NCI-H526 (cell line): Measurements from ENCODE around the gene RBM7.

Experiments used
- DNase-seq, 2 experiments: peaks; one replicate each; lab custom pipeline; 2025; lab: John Stamatoyannopoulos, UW

RBM7 gene

DNA sequence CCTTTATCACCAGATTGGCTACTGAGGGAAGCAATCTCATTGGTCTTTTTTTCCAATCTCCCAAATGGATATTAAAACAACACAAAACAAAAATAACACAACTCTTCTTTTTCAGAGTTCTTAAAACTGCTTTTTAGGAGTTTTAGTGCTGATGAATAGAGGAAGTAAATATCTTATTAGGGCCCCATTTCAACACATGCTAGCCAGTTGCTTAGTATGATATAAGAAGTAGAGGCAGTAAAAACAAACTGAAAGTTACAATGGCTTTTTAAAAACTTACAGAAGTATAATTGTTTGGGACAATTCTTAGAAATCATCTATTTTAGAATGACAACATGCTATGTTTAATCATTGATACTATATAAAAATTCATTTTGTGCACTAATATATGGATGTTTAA is 3.5 kb upstream of the RBM7 start:
- no peak for DNase-seq

DNA sequence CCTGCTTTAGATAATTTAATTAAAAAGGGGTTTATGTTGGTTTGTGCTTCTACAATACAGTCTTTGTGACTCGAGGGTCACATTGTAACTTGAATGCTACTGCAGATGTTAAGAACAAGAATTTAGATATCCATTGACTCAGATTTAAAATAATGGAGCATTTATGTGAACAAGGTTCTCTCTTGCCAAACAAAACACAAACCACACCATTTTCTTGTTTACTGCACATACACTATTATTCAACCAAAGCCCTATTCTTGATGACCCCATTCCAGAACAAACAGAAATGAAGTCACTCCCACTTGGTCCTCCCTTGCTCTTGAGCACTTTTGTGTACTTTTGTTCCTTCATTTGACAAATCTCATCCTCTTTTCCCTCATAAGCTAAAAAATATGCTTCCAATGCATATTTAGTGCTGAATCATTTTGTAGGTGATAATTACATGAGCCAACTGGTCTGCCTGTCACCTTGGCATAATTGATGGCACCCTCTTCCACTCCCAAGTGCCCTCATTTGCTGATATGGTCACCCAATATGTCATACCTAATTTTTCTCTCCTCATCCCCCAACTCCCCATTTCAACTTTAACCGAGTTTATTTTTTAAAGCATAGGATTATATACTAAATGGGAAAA is 3.0 kb upstream of the RBM7 start:
- DNase-seq, result no peak

DNA sequence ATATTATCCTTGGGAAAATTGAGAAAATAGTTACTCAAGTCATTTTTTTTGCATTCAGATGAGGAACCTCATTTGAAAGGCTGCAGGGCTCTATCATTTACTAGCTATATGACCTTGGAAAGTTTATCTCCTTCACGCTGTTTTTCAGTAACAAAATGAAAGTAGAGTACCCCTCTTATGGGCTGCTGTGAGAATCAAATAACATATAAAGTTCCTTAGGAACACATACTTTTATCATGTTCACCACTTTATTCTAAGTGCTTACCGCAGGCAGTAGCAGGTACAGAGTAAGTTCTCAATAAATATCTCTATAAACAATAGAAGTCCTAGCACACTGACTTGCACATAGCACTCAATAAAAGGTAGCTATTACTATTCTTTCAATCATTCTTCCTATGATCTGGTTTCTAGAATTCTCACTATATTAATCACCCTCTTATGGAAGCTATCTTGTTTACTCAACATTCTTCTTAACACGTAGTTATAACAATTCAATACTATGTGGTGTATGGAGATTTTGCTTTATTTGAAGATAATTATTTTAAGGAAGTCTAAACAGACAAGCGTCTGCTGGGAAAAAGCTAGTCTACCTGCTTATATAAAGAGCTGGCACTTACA is 2.1 kb upstream of the RBM7 start:
- no peak for DNase-seq

DNA sequence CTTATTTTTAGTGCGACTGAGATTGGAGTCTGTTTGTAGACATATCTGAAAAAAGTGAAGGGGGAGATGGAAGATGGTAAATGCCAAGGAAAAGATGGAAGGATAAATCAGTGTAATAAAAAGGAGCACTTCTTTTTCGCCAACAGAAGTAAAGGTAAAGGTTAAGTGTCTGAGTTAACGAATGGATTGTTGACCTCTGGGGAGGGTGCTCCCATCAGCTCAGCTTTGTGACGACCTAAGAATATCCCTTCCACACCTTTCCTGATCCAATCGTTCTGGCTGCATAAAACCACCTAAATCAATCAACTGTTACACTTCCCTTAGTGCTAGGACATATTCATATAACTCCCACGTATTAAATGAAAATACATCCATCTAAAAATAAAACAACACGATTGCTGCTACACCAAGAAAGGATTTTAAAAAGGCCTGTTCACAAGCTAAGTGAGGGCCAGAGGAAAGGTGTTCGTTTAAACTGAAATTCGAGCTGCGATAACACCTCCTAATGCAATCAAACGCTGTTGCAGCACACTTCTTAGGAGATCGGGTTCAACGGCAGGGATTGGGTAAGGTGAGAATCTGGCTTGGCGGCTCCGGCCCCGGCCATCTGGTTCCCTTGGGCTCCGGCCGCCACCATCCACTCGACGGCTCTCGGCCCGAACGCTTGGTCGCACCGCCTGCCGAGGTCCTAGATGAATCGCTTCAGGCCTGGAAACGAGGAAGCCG is 813 bp upstream of the RBM7 start:
- peak in 1 of 2 experiments; percentile 94 for DNase-seq

DNA sequence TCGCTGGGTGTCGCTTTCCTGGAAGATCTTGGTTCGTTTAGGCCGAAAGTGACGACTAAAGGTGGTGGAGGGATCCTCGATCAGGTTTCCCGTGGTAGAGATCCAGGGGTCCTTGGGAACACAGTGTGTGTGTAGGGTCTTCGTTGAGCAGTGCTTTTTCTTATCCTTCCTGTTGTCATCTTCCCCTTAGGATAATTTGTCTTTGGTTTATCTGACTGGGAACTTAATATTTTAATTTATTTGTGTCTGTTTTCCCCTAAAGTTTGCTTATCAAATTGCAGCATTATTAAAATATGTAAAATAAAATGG is 403 bp downstream of the RBM7 start:
- DNase-seq, result no peak

DNA sequence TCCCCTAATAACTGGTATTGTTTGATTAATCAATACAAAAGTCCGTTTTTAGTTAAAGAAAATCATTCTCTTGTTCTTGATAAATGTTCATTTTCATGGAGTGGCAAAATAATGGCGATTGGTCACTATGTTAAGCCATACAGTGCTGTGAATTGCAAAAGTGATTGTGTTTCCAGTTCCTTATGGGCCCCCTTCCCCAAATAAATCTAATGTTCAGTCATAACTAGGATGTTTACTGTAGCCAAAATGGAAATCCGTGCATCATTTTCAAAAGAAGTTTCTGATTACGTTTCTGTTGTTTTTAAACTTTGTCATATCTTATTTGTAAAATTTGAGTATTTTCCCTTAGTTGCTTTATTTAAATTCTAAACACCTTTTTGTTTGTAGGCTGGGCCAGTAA is 845 bp downstream of the RBM7 start:
- peak in 1 of 2 experiments; percentile 23 for DNase-seq

DNA sequence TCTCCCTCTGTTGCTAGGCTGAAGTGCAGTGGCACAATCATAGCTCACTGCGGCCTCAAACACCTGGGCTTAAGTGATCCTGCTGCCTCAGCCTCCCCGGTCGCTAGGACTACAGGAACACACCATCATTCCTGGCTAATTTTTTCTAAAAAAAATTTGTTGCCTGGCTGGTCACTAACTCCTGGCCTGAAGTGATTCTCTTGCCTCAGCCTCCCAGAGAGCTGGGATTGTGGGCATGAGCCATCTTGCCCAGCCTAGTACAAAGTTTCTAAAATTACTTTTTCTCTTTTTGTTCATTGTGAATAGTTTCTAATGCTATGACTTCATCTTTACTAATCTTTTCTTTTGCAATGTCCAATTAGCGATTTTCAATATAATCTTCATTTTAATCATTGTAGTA is 12.5 kb downstream of the RBM7 start:
- DNase-seq, result no peak

DNA sequence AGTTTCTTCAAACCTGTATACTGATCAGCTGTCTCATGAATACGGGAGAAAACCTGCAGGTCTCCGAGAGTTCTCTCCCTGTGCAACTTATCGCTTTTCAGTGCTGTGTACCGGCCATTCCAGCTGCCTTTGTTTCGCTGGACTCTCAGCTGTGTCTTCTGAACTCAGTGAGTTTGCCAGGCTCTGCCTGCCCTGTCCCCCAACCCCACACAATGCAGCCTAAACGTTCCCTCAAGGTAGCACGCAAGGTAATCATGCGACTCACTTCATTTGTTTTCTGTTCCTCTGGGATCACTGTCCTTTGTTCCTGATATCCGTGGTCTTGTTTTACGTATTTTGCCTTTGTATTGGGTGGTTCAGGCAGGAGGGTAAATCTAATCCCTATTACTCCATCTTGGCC is 13.5 kb downstream of the RBM7 start:
- DNase-seq, result no peak

DNA sequence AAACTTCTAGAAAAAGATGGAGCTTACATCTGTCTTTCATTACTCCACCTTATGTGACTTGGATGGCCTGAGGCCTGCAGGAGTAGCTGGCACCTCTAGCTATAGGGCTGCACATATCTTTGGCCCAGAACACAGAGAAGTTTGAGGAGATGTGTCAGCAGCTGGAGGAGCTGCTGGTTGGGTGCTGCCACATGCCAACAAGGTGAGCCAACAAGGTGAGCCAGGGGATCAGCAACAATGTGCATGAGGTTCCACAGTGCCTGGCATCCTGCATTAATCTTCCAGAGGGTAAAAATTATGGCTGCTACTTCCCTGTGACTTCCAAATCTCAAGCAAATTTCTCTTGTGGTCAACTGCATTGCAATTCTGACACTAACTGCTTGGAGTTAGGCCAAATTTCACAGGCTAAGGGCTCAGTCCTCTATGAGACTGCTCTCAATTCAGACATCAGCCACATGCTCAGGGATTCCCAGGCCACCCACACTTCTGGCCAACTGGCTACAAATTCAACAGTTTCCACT is 16.0 kb downstream of the RBM7 start:
- no peak for DNase-seq

DNA sequence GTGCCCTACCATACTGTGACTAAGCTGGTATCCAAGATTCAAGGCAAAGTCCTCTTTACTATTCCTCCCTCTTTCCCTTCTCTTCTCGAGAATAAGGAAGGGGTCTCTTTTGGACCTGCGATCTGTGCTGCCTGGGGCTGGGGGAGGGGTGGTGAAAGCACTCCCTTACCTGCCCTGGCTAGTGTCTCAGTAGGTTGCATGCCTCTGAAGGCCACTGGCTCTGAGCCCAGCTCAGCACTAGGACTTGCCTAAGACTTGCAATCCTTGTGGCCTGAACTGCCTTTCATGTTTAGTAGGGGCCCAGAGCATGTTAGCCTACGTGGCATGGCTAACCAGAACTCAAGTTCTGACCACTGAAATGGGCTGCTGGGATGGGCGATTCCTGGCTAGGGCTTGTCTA is 25.8 kb downstream of the RBM7 start:
- no peak for DNase-seq

DNA sequence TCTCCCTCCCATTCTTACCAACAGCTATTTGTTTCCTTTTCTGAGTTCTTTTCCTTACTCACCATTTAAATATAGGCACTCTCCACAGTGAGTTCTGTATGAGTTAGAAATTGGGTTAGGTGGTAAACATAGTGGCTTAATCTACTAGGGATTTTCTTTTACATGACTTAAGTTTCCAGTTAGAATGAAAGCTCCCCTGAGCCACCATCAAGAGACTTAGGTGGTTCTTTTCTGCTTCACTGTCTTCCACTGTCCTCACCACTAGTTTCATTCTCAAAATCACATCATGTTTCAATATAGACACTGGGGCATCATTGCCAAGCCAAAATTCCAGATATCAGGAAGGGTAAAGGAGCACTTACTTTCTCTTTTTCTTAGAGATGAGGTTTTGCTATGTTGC is 29.8 kb downstream of the RBM7 start:
- no peak for DNase-seq

DNA sequence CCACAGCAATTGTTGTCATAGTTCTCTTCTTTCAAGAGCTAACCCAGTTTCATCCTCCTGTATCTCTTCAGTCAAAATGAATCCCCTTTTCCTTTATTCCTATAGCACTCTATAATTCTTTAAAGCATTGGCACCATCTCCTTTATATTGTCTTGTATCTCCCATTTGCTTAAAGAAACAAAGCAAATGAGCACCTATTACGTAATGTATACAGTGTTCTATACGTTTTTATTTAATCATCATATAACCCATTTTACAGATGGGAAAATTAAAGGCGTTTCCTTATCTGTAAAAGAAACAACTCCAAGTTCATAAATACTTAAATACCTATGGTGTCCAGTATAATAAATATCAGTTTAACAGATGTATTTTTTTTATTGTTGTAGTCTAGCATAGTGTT is 32.4 kb downstream of the RBM7 start:
- DNase-seq, result no peak

DNA sequence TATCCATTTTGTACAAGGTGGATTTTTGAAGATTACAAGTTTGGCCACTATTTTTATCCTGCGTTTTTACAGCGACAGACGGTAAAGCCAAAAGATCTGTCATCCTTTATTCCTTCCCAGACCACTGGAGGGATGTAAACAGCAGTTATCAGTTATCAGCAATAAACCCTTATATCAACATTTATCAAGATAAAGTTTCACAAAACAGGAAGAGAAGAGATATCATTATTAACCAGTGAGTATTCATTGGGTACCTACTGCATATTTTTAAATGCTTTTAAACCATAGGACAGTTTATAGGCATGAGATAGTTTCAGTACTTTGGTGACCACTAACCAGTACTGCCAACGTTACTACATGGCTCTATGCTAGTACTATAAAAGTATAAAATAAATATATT is 32.9 kb downstream of the RBM7 start:
- no peak for DNase-seq

DNA sequence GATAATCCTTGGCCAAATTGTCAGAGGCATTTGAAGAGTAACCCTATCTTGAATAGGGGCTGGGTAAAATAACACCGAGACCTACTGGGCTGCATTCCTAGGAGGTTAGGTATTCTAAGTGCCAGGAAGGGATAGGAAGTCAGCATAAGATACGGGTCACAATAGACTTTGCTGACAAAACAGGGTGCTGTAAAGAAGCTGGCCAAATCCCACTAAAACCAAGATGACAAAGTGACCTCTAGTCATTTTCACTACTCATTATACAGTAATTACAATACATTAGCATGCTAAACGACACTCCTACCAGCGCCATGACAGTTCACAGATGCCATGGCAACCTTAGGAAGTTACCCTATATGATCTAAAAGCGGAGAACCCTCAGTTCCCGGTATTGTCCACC is 37.8 kb downstream of the RBM7 start:
- no peak for DNase-seq

DNA sequence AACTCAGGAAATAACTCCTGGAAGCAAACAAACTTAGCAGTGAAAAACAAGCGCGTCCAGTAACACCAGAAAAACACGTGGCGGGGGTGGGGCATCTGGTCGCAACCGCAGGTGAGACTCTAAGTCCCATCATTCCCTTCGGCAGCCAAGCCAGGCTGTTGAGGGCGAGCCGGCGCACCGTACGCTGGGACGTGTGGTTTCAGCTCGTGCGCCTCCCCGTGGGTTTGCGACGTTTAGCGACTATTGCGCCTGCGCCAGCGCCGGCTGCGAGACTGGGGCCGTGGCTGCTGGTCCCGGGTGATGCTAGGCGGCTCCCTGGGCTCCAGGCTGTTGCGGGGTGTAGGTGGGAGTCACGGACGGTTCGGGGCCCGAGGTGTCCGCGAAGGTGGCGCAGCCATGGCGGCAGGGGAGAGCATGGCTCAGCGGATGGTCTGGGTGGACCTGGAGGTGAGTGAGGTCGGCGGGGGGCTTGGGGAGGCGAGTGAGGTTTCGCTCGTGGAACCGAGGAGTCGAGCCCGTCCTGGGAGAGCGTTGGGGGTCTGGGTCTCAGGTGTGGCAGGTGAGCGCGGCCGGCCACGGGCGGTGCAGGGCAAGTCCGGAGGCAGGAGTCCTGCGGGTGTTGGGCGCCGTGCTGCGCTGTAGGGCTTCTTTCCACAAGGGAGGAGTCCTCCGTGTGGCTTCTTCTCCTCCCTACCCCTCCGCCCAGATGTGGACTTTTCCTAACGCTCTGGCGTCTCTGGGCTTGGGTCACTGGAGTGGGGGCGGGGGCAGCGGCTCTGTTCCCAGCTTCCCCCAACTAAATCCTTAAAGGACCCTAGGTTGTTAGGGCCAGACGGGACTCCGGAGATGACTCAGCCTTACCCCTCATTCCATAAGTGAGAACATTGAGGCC is 39.0 kb downstream of the RBM7 start, which contains the start of gene REXO2:
TSS of gene REXO2 (plus strand) at position 239 of the 892 bp plus-strand sequence. CDS start at position 301, 62 bp downstream.
- DNase-seq, result peak; percentile 99 to 100

DNA sequence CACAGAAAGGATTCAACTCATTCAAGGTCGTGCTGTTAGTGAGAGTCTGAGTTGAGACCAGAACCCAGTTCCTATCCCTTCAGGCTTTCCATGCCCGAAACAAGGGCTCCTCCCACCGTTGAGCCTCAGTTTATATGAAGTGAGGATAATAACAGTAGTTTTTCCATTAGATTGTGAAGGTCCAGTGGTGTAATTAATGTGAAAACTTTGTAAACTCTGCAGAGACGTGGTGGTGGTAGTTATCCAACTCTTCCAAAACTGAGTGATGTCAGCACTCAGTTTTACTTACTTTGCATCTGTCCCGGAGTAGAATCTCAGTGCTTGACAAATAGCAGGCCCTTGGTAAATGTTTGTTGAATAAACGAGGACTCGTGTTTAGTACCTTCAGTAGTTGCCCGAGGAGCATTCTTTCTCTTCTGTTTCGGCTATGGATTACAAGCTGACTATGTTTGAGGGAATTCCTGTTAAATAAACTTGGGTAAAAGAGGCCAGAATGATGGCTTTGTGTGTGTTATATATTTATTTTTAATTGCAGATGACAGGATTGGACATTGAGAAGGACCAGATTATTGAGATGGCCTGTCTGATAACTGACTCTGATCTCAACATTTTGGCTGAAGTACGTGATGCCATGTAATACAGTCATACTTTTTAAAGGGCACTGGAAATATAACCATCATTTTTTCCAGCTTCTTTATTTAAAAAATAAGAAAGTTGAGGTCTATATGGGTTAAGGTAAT is 39.8 kb downstream of the RBM7 start:
- DNase-seq, result peak; percentile 60 to 83

DNA sequence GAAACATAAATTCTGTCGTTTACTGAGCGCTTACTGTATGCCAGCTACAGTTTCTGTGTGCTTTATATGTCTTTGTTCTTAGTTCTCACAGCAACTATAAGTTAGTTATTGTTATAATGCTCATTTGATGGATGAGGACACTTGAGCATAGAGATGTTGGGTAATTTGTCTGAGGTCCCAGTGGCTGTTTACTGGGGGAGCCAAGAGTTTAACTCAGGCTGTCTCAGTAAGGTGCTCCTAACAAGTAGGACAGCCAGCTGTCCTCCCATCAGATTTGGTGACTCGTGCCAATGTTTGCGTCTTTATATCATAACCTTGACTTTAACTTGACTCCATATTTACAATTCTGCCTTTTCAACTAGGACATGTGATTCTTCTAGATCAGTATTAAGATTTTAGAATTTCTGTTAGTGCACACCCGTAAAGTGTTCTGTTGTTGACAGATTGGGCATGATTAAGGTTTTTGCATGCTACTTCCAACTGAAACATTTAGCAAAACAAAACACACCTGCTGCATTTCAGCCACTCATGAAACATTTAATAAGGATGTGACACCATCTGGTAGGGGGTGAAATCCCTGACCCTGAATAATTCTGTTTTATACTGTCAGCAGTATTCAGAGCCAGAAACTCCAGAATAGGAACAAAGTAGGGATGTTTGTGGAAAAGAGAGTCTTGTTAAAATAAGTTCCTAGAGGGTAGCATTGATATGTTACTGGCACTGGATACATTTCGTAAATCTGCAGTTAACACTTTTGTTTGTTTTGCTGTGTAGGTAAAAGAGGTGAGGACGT is 40.7 kb downstream of the RBM7 start:
- DNase-seq, result peak; percentile 84 to 88

DNA sequence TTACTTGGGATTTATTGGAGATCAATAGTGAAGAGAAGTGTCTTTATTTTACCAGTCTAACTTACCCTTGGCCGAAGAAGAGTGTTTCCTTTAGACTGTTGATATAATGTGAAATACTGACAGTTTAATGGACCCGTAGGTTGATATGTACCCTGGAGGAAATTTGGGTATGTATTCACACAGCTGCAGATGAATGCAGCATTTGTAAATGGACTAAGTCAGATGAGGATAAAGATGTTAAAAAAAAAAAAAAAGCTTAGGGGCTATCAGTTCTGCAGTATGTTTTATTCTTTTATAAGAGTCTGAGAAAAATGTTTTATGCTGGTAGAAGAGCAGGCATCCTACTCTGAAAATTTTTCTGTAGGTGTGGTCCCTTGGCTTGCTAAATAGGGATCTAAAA is 41.5 kb downstream of the RBM7 start:
- DNase-seq, result peak; percentile 82 to 84

DNA sequence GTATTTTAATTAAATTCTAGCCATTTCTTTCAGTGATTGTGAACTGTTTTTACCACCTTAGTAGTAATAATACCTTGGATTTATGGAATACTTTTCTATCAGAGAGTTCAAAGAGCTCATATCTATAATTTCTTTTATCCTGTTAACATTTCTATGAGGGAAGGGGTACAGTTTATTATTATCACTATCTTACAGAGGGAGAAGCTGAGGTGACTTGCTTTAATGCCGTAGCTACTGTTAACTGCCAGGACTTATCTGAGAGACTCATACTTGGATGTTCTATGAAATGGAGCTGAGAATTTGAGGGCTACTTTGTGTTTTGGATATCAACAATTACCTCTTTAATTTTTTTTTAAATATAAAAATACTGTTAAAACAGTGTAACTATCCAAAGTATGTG is 42.1 kb downstream of the RBM7 start:
- no peak for DNase-seq

DNA sequence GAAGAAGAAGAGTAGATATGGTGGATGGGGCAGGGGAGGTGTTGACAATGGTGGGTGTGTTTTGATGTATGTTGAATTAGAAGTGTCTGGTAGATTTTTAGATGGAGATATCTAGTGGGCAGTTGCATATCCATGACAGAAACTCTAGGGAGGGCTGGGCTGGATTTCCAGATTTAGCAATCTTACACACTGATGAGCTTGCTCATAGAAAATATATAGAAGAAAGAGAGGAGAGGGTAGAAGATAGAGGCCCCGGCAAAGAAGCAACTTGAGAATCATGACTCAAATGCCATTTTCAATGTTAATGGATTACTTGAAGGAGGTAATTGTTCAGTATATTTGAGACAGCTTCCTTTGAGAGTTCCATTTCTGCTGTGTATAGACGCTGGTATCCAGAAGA is 47.0 kb downstream of the RBM7 start:
- DNase-seq, result no peak

DNA sequence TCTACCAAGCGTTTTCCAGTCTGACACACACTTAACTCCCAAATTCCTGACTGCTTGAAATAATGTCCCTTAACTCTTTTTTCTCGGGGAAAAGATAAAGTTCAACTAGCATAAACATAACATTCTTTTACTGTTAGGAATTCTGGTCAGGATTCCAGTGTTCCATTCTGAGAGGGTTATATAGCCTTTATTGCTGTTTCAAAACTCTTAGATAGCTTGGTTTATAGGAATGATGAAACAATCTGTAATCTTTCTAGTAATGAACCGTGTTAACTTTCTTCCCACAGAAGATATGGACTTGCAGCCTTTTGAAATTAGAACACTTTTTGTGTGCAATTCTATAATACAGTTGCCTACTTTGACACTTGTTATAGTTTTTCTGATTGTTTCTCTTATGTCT is 47.4 kb downstream of the RBM7 start:
- no peak for DNase-seq
